GM21423 (cell line): ENCODE measurements around the gene SPSB1.

ENCODE experiments used
- ATAC-seq: cut with Tn5 transposase; IDR thresholded peaks from one replicate; pipeline ENCODE4 v1.9.1; 2021; ENCODE audit warnings: mild to moderate bottlenecking, moderate library complexity; ENCODE audit not compliant: unreplicated experiment

The SPSB1 gene

GRCh38 chr1:9340864-9341263 lies 48.2 kb downstream of the SPSB1 start:
- ATAC-seq = no peak

GRCh38 chr1:9341301-9341845 lies 48.7 kb downstream of the SPSB1 start:
- ATAC-seq = no peak

GRCh38 chr1:9343269-9343668 lies 50.6 kb downstream of the SPSB1 start:
- no peak for ATAC-seq

DNA sequence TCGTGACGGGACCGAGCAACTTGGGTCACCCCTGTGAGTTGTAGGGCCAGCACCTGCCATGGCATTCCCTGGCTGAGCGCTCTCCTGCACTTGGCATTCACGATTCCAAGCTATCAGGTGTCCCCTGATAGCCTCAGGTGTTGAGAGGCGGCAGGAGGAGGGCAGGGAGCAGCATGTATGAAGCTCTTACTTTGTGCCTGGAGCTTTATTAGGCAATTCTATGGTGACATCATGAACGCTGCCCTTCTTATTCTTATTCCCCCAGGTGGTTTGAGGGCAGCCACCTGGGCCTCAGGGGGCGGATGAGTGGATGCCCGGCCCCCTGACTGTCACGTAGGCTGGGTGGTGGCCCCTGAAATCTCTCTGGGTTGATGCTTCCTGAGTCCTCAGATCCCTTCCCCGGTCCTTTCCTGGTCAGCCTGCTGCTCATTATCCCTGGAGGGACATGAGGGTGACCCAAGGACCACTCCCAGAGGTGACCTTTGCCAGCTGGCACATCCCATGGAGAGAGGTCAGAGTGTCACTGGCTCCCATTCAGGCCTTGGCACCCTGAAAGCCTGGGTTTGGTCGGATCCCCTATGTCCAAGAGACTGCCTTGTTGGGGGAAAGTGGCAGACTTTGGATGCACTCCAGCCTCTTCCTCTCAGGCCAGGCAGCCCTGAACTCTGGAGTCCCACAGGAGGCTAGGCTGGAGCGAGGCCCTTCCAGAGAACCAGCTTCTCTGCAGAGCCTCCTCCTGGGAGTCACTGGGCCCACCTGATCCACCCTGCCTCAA lies 51.9 kb downstream of the SPSB1 start:
- ATAC-seq = no peak

DNA sequence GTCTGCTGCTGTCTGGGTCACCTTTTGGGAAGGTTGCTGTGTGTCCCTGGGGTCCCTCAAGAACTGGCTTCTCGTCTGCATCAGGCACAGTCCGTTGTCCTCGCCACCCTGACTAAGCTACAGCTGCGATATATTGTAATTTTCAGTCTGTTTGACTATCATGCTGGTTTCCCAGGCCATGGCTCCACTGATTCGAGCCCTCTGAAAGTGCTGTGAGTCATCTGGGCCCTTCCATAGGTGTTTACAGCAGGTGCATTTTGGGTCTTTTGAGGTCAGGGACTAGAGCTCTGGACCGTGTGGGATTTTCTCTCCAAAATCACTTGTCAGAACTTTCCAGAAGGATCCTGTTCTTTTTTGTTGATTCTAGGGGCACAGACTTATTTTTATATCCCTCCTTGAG lies 52.8 kb downstream of the SPSB1 start:
- no peak for ATAC-seq

DNA sequence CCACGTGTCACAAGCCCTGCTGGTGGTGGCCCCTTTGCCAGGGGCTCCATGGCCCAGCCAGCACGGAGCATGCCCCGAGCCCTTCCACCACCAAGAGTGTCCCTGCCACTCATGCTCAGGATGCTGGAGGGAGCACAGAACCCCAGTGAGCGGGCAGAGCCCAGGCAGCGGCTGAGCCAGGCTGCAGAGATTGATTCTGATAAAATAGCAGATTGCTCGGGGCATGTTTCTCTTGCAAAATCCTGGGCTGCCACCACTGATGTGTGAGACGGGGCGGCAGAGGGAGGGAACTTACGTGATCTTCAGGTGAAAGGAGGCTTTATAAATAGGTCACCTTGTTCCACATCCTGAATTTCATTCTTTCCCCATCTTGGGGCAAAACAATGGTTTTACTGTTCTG lies 53.2 kb downstream of the SPSB1 start:
- no peak for ATAC-seq

- no peak for ATAC-seq
Observed at GRCh38 chr1:9346566-9346965, 53.9 kb downstream of the SPSB1 start.

DNA sequence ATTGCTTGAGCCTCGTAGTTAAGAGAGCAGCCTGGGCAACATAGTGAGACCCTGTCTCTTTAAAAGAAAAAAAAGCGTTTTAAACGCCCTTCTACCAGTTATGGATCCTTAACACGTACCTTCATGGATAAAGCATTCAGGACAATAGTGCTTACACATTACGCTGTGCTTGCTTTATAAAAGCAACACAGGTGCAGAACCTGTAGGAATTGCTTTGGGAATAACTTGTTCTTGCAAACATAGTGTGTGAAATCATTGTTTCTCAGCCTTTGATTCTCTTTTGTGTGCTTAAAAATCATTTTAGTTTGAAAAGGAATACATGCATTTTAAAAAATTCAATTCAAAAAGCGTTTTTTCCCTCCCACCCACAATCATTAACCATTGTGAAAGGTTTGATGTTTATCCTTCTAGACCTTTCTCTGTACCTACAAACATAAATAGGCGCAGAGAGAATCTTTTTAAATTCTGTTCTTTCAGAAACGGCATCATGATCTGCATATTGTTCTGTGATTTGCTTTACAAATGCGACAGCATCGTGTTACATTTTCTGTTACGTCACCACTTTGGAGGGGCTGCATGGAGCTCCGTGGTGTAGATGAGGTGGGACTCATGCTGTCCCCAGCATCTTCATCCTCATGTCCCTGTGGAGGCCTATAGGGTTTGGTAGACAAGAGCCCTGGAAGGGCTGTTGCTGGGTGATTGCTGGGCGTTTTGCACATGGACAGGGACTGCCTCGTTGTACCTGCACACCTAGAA lies 54.6 kb downstream of the SPSB1 start:
- ATAC-seq = no peak

DNA sequence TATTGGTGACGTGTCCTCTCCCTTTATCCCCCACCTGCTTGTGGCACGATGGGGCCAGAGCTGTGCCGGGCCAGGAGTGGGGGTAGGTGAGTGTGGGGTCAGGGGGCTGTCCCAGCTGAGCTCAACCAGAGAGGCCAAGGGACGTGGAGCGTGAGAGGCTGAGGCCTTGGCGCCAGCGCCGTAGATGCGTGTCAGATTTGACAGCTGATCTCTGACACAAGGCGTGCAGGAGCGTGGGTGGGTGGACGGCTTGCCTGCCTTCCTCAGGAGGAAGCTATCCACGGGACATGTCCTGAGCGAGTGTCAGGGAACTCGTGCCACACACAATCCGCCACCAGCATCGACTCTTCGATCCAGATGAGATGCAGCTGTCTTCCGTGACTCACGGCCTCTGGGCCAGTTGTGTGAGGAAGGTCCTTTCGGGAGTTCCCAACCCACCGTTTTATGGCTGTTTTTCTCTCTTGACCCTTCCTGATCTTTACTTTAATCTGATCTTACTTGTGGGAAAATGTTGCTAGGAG lies 56.7 kb downstream of the SPSB1 start:
- no peak for ATAC-seq

DNA sequence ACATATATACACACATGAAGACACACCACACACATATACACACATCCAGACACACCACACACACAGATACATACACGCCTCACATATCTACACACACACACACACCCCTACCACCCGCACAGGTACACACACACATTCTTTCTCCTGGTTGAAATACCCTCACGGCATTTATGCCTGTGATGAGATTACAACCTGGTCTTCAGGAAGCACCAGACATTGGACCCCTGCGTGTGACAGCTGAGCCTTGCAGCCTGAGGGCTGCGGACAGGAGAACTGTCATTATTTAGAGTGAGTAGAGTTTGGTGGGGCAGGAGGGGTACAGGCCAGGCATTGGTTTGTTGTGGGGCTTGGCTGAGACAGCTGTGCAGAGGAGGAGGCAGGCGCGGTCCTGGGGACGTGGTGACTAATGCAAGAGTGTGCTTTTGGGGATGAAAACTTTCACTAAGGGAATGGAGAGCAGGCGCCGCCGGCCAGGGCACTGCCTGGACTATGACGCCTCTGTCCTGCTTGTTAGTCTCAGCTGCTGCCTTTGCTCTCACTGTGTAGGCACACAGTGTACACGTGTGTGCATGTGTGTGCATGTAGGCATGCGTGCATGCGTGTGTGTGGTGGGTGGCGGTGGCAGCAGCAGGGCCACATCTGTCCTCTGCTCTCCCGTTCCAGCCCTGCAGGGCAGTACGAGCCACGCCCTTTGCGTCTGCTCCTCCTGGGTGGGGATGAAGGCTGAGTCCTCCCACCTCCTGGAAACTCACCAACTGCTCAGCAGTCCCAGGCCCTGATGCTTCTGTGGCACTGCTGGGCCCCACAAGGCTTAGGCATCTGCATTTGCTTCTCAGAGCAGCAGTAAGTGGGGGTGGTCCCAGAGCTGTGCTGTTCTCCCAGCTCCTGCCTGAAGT lies 57.6 kb downstream of the SPSB1 start:
- no peak for ATAC-seq

DNA sequence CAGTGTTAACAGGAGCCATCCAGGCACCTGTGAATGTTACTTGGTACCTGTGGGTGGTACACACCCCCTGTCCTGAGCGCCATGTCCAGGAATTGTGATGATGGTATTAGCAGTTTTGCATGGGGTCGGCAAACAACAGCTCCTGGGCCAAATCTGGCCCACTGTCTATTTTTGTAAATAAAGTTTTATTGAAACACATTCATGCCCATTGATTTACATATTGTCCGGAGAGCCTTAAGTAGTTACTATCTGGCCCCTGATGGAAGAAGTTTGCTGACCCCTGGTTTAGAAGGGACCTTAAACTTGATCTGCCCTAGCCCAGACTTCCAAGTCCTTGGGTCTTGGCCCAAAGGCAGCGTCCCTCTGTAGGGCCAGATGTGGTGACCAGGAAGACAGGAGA lies 58.3 kb downstream of the SPSB1 start:
- ATAC-seq = no peak

DNA sequence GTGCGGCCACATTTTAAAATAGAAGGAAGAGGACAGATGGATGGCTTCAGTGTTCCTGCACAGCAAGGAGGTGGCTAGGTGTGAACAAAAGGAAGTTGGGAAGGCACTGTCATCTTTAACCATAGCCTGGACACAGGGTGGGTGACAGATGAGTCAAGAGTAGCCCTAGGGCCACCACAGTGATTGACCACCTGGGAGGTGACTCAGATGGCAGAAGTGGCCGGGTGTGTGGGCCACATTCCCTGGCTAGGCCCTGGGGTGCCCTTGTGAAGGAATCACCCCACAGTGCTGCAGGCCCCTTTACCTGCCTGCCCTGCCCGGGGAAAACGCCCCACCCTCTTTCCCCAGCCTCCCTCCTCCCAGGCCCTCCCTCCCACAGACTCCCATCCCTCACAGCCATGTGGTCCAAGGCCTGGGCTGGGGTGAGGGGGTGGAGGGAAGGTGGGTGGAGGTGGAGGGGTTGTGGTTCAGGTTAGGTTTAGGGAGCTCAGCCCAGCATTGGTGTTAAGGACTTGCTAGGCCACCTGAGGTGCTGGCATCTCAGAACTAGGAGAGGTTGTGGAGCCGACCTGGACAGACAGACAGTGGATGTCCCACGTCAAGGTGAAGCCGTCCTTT lies 59.1 kb downstream of the SPSB1 start:
- ATAC-seq = no peak

GRCh38 chr1:9352377-9353134 lies 59.9 kb downstream of the SPSB1 start:
- no peak for ATAC-seq

DNA sequence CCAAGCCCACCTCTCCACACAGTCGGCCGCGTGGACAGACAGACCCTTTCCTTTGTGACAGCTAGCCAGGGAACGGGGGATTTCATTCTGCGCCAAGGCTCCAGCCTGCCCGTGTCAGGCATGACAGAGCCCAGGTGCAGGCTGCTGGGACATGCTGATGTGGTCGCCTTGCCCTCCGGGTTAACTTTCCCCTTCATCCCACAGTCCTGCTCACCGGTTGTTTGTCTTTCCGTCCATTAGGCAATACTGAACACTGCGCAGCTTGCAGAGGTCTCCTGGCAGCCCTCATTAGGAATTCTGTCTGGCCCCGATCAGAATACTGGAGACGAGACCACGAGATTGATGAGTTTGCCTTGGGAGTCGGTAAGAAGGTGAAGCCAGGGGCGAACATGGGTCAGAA lies 62.8 kb downstream of the SPSB1 start:
- no peak for ATAC-seq

DNA sequence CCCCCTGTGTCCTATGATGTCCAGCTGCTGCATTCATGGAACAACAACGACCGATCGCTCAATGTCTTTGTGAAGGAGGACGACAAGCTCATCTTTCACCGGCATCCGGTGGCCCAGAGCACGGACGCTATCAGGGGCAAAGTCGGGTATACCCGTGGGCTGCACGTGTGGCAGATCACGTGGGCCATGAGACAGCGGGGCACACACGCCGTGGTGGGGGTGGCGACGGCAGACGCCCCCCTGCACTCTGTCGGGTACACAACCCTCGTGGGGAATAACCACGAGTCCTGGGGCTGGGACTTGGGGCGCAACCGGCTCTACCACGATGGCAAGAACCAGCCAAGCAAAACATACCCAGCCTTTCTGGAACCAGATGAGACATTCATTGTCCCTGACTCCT lies 63.3 kb downstream of the SPSB1 start:
- no peak for ATAC-seq

- ATAC-seq = no peak
Observed at GRCh38 chr1:9356829-9357466, 64.3 kb downstream of the SPSB1 start.

DNA sequence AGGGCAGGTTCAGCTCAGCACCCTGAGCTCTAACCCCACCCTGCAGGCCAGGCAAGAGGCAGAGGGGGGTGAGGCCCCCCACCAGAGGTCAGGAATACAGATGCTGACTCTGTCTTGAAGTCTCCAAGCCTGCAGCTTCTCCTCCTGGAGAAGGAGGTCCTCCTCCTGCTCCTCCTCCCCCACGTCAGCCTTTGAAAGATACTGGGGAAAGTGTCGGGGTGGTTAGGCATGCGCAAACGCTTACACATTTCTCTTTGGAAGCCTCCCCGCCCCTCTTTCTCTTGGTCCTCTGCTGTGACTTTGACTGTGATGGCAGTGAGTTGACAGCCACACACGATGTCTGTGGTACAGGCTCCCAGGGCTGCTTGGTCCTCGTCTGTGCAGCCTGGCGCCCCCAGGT lies 65.3 kb downstream of the SPSB1 start:
- no peak for ATAC-seq

GRCh38 chr1:9360371-9361064 lies 67.8 kb downstream of the SPSB1 start:
- no peak for ATAC-seq
